A549 (cell line): ENCODE data around the gene FAM13A. TPM values are rescaled to one million over a fixed set of nuclear protein-coding genes. Genes with fewer than 3 reads are reported as not detected.
A peak's percentile ranks its signal among the peaks of the same experiment; 100 is the strongest.

Source experiments
- ATAC-seq, 2 experiments: fragments of 200-7000 bp in 1 of 2; fragments of >200 bp in 1 of 2; cut with Nextera tagmentation in 1 of 2; cut with Tn5 transposase in 1 of 2; 3 replicates each; pipeline versions ENCODE4 v1.8.0 to v1.9.1; 2018 to 2020; ENCODE audit warnings: mild to moderate bottlenecking in 1 of 2, moderate library complexity in 1 of 2
- CTCF ChIA-PET: fragments of 300-600 bp; sonication (Branson Sonifier 250); formaldehyde crosslinking; extraction: SDS; loops from one replicate; lab custom pipeline; 2021; ENCODE audit warnings: antibody characterized with exemption, inconsistent platforms; lab: Yijun Ruan, JAX
- POLR2A ChIA-PET: fragments of 350-600 bp; formaldehyde crosslinking; extraction: SDS; loops from one replicate; lab custom pipeline; 2021; ENCODE audit warnings: antibody characterized with exemption, inconsistent platforms; lab: Yijun Ruan, JAX
- DNase-seq, 2 experiments: peaks; one replicate each; pipeline versions ENCODE4 v3.0.0 to v3.0.0-alpha.2; 2011 to 2016; ENCODE audit warnings: low read depth in 1 of 2, low spot score in 1 of 2
- FAIRE-seq: peaks from 2 replicates; lab custom pipeline; 2011; peaks lifted over from hg19 to GRCh38; lab: Jason Lieb, UNC
- H3K27ac ChIP-seq, 2 experiments: fragments of >200 bp; sonication (Bioruptor Twin); formaldehyde crosslinking; 3 replicates each; pipeline ENCODE4 v1.5.1; 2016 to 2017
- H3K4me1 ChIP-seq: fragments of >200 bp; sonication (Bioruptor Twin); formaldehyde crosslinking; 3 replicates; pipeline ENCODE4 v1.6.1; 2016
- H3K4me2 ChIP-seq: fragments of >200 bp; sonication (Bioruptor Twin); formaldehyde crosslinking; 3 replicates; pipeline ENCODE4 v1.6.1; 2016
- H3K4me3 ChIP-seq: fragments of >200 bp; sonication (Bioruptor Twin); formaldehyde crosslinking; 3 replicates; pipeline ENCODE4 v1.5.1; 2016
- H3K9me3 ChIP-seq: fragments of >200 bp; sonication (Bioruptor Twin); formaldehyde crosslinking; 3 replicates; pipeline ENCODE4 v1.6.1; 2016
- ATOH8 ChIP-seq: fragments of 250-450 bp; sonication (Bioruptor Pico); IDR thresholded peaks from 2 replicates; pipeline ENCODE4 v1.5.0; 2020; ENCODE audit warnings: low read depth, mild to moderate bottlenecking, moderate library complexity
- BHLHE40 ChIP-seq: IDR thresholded peaks from 2 replicates; pipeline ENCODE4 v1.6.1; 2012; ENCODE audit warnings: low read depth, low read length, inconsistent platforms
- CTCF ChIP-seq: fragments of >200 bp; sonication (Bioruptor Twin); formaldehyde crosslinking; IDR thresholded peaks from 3 replicates; pipeline ENCODE4 v1.5.1; 2016
- EHF ChIP-seq: fragments of 250-450 bp; sonication (Bioruptor Pico); IDR thresholded peaks from 2 replicates; pipeline ENCODE4 v1.5.0; 2020; ENCODE audit warnings: mild to moderate bottlenecking
- EHMT2 ChIP-seq: fragments of 200-600 bp; sonication (generic); IDR thresholded peaks from 2 replicates; pipeline ENCODE4 v1.6.1; 2016; ENCODE audit warnings: antibody characterized with exemption, low read depth, mild to moderate bottlenecking, moderate library complexity
- FOSL2 ChIP-seq, 2 experiments: fragments of 450-650 bp in 1 of 2; fragments of >200 bp in 1 of 2; sonication (Bioruptor Twin) in 1 of 2; formaldehyde crosslinking; IDR thresholded peaks; 2 replicates each; pipeline versions ENCODE4 v1.5.0 to v1.6.1; 2016 to 2020; ENCODE audit warnings: mild to moderate bottlenecking in 1 of 2, moderate library complexity in 1 of 2
- GATA3 ChIP-seq: IDR thresholded peaks from 2 replicates; pipeline ENCODE4 v1.6.1; 2012; ENCODE audit warnings: borderline replicate concordance
- HMGXB4 ChIP-seq: fragments of 250-450 bp; sonication (Bioruptor Pico); IDR thresholded peaks from 2 replicates; pipeline ENCODE4 v1.5.0; 2021; ENCODE audit warnings: mild to moderate bottlenecking, moderate library complexity, borderline replicate concordance
- HOXB13 ChIP-seq: fragments of 250-450 bp; sonication (Bioruptor Pico); IDR thresholded peaks from 2 replicates; pipeline ENCODE4 v1.5.0; 2020; ENCODE audit warnings: low read depth, mild to moderate bottlenecking, moderate library complexity
- KDM1A ChIP-seq: fragments of 200-600 bp; sonication (generic); IDR thresholded peaks from 2 replicates; pipeline ENCODE4 v1.6.1; 2016; ENCODE audit warnings: low read depth, mild to moderate bottlenecking
- KDM5A ChIP-seq: fragments of 200-600 bp; sonication (generic); IDR thresholded peaks from 2 replicates; pipeline ENCODE4 v1.6.1; 2016; ENCODE audit warnings: antibody characterized with exemption, mild to moderate bottlenecking
- MYC ChIP-seq: IDR thresholded peaks from 2 replicates; pipeline ENCODE4 v1.6.1; 2012; ENCODE audit warnings: mild to moderate bottlenecking, inconsistent platforms, low read length, improper control_type of control experiment, borderline replicate concordance
- NFE2L2 ChIP-seq: fragments of 150-350 bp; conservative IDR thresholded peaks from 2 replicates; pipeline ENCODE4 v1.6.1; 2014; ENCODE audit warnings: low read length
- NR3C1 ChIP-seq: fragments of >200 bp; sonication (Bioruptor Twin); formaldehyde crosslinking; IDR thresholded peaks from 3 replicates; pipeline ENCODE4 v1.6.1; 2017
- PBX3 ChIP-seq: IDR thresholded peaks from 2 replicates; pipeline ENCODE4 v1.6.1; 2012
- PHF8 ChIP-seq: fragments of 200-600 bp; sonication (generic); IDR thresholded peaks from 2 replicates; pipeline ENCODE4 v1.6.1; 2016; ENCODE audit warnings: low read depth, mild to moderate bottlenecking, antibody characterized with exemption, moderate library complexity, borderline replicate concordance
- POLR2A ChIP-seq: IDR thresholded peaks from 2 replicates; pipeline ENCODE4 v1.6.1; 2012; ENCODE audit warnings: mild to moderate bottlenecking, low read length
- POLR2AphosphoS2 ChIP-seq: conservative IDR thresholded peaks from 2 replicates; pipeline ENCODE4 v1.6.1; 2012; ENCODE audit warnings: low read length, improper control_type of control experiment, inconsistent platforms
- RFX5 ChIP-seq: fragments of 450-650 bp; IDR thresholded peaks from 2 replicates; pipeline ENCODE4 v1.7.1; 2014; ENCODE audit warnings: antibody characterized with exemption, mild to moderate bottlenecking, moderate library complexity
- RNF2 ChIP-seq: fragments of 200-600 bp; sonication (generic); IDR thresholded peaks from 2 replicates; pipeline ENCODE4 v1.6.1; 2016; ENCODE audit warnings: low read depth, mild to moderate bottlenecking, antibody characterized with exemption, moderate library complexity, borderline replicate concordance
- SMC3 ChIP-seq: fragments of >200 bp; sonication (Bioruptor Twin); formaldehyde crosslinking; IDR thresholded peaks from 3 replicates; pipeline ENCODE4 v1.6.1; 2018; ENCODE audit warnings: inconsistent platforms
- WGBS: methylation state at CpG from one replicate; pipeline ENCODE4 v1.1.6; 2017; ENCODE audit errors: missing lambda C conversion rate; 5-methylcytosine and 5-hydroxymethylcytosine counted together
- polyA plus RNA-seq, 4 experiments: library from polyadenylated mRNA; depleted of rRNA in 3 of 4; stranded (reverse); fragments of >200 nt; fragmentation: RNase III in 1 of 4; extraction: RNeasy Plus Mini Kit Qiagen cat#74134 plus additional on column Dnase treatment in 1 of 4; gene quantifications; 2 replicates in 3 of 4; 3 replicates in 1 of 4; pipeline ENCODE4 v1.2.3, GENCODE V29; 2011 to 2017

The FAM13A gene
- polyA plus RNA-seq, 2 of the 4 experiments (the other 2 are of a cell fraction): 6.5 to 22.0 TPM

GRCh38 chr4:89009115-89009514, 47.9 kb downstream of the FAM13A start:
- Histone ChIP-seq H3K9me3 (no peaks in the 10 kb centered on the region), H3K4me2 (peak overlapping the region; percentile 50; the same call in 2 of the 3 replicates), H3K4me1 (peaks cover 14% of the 10 kb centered on the region; the same call in 2 of the 3 replicates), H3K27ac (peak overlapping the region in 1 of 2 experiments; percentile 33; a peak in 1 of 6 replicates), H3K4me3 (no peak overlapping the region)
- ChIA-PET POLR2A (no interaction called here), CTCF (interaction anchor here (0.6 to 1.7 kb wide), 3 partner anchors 14 to 783 kb away, joined by 3 to 9 read pairs (median 4); no protein-coding TSS in a partner anchor)
- ATAC-seq (no peak), FAIRE-seq (no peak), DNase-seq (no peak)
- 60% methylated on average over 3 of the region's 3 CpGs for WGBS
- no peak for TF ChIP-seq PBX3
- TF ChIP-seq EHMT2: no peak
- no peak for TF ChIP-seq MYC
- no peak for TF ChIP-seq KDM1A
- no peak for TF ChIP-seq PHF8
- TF ChIP-seq SMC3: no peak
- no peak for TF ChIP-seq HMGXB4 (CRISPR knock-in tag)
- TF ChIP-seq GATA3: no peak
- no peak for TF ChIP-seq HOXB13

- ChIA-PET CTCF (interaction anchor here (3.6 kb wide), 1 partner anchor 190 kb away, joined by 11 read pairs; no protein-coding TSS in a partner anchor), POLR2A (no interaction called here)
- H3K9me3 ChIP-seq: no peaks in the 10 kb centered on the region
- ATAC-seq (no peak), FAIRE-seq (no peak), DNase-seq (no peak)
- no peak overlapping the region for H3K4me3 ChIP-seq
- no peak overlapping the region for H3K27ac ChIP-seq
- peaks cover 14% of the 10 kb centered on the region; the same call in 2 of the 3 replicates for H3K4me1 ChIP-seq
- no peak overlapping the region for H3K4me2 ChIP-seq
- TF ChIP-seq RFX5 (no peak), FOSL2 (IDR thresholded peaks at IDR 0.05) (no peak), FOSL2 (CRISPR knock-in tag; IDR thresholded peaks at IDR 0.05) (no peak), NFE2L2 (no peak)
- 93% methylated on average over 2 of the region's 2 CpGs for WGBS
These were observed 48.8 kb downstream of the FAM13A start for GRCh38 chr4:89008166-89008565.

GRCh38 chr4:89007338-89007939, 49.5 kb downstream of the FAM13A start:
- ChIA-PET CTCF (interaction anchor here (0.6 to 3.6 kb wide), 3 partner anchors 16 to 294 kb away, joined by 3 to 11 read pairs (median 3); no protein-coding TSS in a partner anchor), POLR2A (no interaction called here)
- 95% methylated on average over 6 of the region's 6 CpGs for WGBS
- no peak overlapping the region for H3K4me2 ChIP-seq
- no peak overlapping the region for H3K27ac ChIP-seq
- FAIRE-seq (no peak), ATAC-seq (no peak), DNase-seq (no peak)
- H3K4me3 ChIP-seq: no peak overlapping the region
- H3K9me3 ChIP-seq: no peaks in the 10 kb centered on the region
- no peak for TF ChIP-seq POLR2A
- TF ChIP-seq POLR2AphosphoS2: no peak
- no peak for TF ChIP-seq SMC3
- no peak for TF ChIP-seq KDM5A
- no peak for TF ChIP-seq EHF (CRISPR knock-in tag)
- TF ChIP-seq NR3C1: no peak
- TF ChIP-seq BHLHE40: no peak
- no peak for TF ChIP-seq RNF2
- TF ChIP-seq HMGXB4 (CRISPR knock-in tag): no peak
- TF ChIP-seq ATOH8 (CRISPR knock-in tag): no peak
- no peak for TF ChIP-seq CTCF
- H3K4me1 ChIP-seq: peaks cover 14% of the 10 kb centered on the region; the same call in 2 of the 3 replicates
